ENCODE results near the gene RPL13A.
"Not testable (repeated sequence)": the region's sequence is repeated elsewhere in the genome, so short reads cannot be mapped to it uniquely, and the experiment has no call there.

RPL13A gene

GRCh38 chr19:49456326-49456725, 31.1 kb upstream of the RPL13A start:
- no peak for DNase-seq (ENCODE audit: low read depth, low spot score)

GRCh38 chr19:49458567-49458903, 28.9 kb upstream of the RPL13A start:
- DNase-seq (ENCODE audit: low read depth, low spot score), result no peak

GRCh38 chr19:49459388-49459787, 28.0 kb upstream of the RPL13A start:
- no peak for DNase-seq (ENCODE audit: low read depth, low spot score)

GRCh38 chr19:49461130-49461529, 26.3 kb upstream of the RPL13A start:
- not testable (repeated sequence) for DNase-seq (ENCODE audit: low read depth, low spot score)

- no peak for DNase-seq (ENCODE audit: low read depth, low spot score)
Measured at GRCh38 chr19:49461656-49462055, 25.8 kb upstream of the RPL13A start.

- no peak for DNase-seq (ENCODE audit: low read depth, low spot score)
Measured at GRCh38 chr19:49462492-49462891, 24.9 kb upstream of the RPL13A start.

- no peak for DNase-seq (ENCODE audit: low read depth, low spot score)
Measured at GRCh38 chr19:49463960-49464740, 23.3 kb upstream of the RPL13A start.

GRCh38 chr19:49465371-49465770, 22.0 kb upstream of the RPL13A start:
- no peak for DNase-seq (ENCODE audit: low read depth, low spot score)

GRCh38 chr19:49468199-49468598, 19.2 kb upstream of the RPL13A start:
- DNase-seq (ENCODE audit: low read depth, low spot score), result no peak

- no peak for DNase-seq (ENCODE audit: low read depth, low spot score)
Measured at GRCh38 chr19:49468746-49469447, 18.5 kb upstream of the RPL13A start.

- DNase-seq (ENCODE audit: low read depth, low spot score), result no peak
Measured at GRCh38 chr19:49469828-49470614, 17.4 kb upstream of the RPL13A start.

- DNase-seq (ENCODE audit: low read depth, low spot score), result no peak
Measured at GRCh38 chr19:49470615-49470978, 16.8 kb upstream of the RPL13A start.

- no peak for DNase-seq (ENCODE audit: low read depth, low spot score)
Measured at GRCh38 chr19:49472936-49473335, 14.5 kb upstream of the RPL13A start.

- not testable (repeated sequence) for DNase-seq (ENCODE audit: low read depth, low spot score)
Measured at GRCh38 chr19:49473501-49473867, 13.9 kb upstream of the RPL13A start.

GRCh38 chr19:49473868-49474541, 13.4 kb upstream of the RPL13A start, which contains the start of gene FLT3LG:
Gene FLT3LG (plus strand): TSS chr19:49474215. CDS start chr19:49474640, 425 bp downstream.
- peak; percentile 87 for DNase-seq (ENCODE audit: low read depth, low spot score)

GRCh38 chr19:49474542-49474924, 12.9 kb upstream of the RPL13A start:
- no peak for DNase-seq (ENCODE audit: low read depth, low spot score)

- no peak for DNase-seq (ENCODE audit: low read depth, low spot score)
Measured at GRCh38 chr19:49475191-49475917, 12.1 kb upstream of the RPL13A start.

GRCh38 chr19:49475995-49476880, 11.2 kb upstream of the RPL13A start:
- peak; percentile 53 for DNase-seq (ENCODE audit: low read depth, low spot score)

- DNase-seq (ENCODE audit: low read depth, low spot score), result no peak
Measured at GRCh38 chr19:49479975-49480628, 7.3 kb upstream of the RPL13A start.

Data from activated naive CD8-positive, alpha-beta T cell treated with anti-CD3 and anti-CD28 coated beads, Interleukin-2, amount 50 U/mL, for 16 hours (primary cell).